ENCODE results near the gene UBR4.

GRCh38 chr1:19169642-19170041 is 40.4 kb downstream of the UBR4 start:
- no peak for TF ChIP-seq CTCF (IDR thresholded peaks at IDR 0.05)
- no peak for TF ChIP-seq POLR2A (IDR thresholded peaks at IDR 0.05)
